WERI-Rb-1 (cell line): ENCODE data around the gene GJB2.

Experiments
- DNase-seq: peaks from one replicate; pipeline ENCODE4 v3.0.0-alpha.2; 2020
- H3K27ac ChIP-seq: fragments of 250-450 bp; sonication (Bioruptor Pico); 2 replicates; pipeline ENCODE4 v1.5.1; 2020; ENCODE audit warnings: mild to moderate bottlenecking, moderate library complexity
- H3K27me3 ChIP-seq: fragments of 250-450 bp; sonication (Bioruptor Pico); 2 replicates; pipeline ENCODE4 v1.5.1; 2021; ENCODE audit warnings: mild to moderate bottlenecking, low read depth, moderate library complexity; ENCODE audit not compliant: insufficient read depth, severe bottlenecking
- H3K36me3 ChIP-seq: fragments of 250-450 bp; sonication (Bioruptor Pico); 2 replicates; pipeline ENCODE4 v1.5.1; 2020; ENCODE audit warnings: mild to moderate bottlenecking, moderate library complexity
- H3K4me3 ChIP-seq: 2 replicates; pipeline ENCODE4 v1.5.1; 2011; ENCODE audit warnings: low read depth, mild to moderate bottlenecking, control low read depth, low read length
- H3K9me3 ChIP-seq: fragments of 250-450 bp; sonication (Bioruptor Pico); 2 replicates; pipeline ENCODE4 v1.5.1; 2021; ENCODE audit warnings: mild to moderate bottlenecking, moderate library complexity; ENCODE audit not compliant: severe bottlenecking
- TF ChIP-seq, protein P1 (sequence below): IDR thresholded peaks from 2 replicates; pipeline ENCODE4 v1.5.1; 2011; ENCODE audit warnings: low read depth, mild to moderate bottlenecking, control low read depth, inconsistent platforms, low read length

Gene GJB2

DNA sequence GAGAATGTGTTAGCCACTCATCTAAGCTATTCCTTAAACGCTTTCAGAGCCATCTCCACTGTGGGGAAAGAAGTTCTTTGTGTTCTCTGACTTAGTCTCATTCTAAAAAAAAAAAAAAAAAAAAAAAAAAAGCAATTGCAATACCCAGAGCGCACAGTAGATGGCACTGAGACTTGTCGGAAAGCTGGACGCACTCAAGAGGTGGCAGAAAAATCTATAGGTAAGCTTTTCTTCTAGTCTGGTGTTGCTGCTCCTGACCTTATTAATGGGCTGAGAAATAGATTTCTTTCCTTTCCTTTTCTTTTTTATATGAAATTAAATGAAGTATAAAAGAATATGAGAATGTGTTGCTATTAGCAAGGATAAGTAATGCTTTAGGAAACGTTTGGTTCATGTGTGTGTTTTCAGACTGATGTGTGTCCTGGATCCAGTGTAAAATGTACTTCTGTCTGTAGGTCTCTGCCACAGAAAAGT is 4.7 kb upstream of the GJB2 start:
- Histone ChIP-seq H3K9me3 (peaks cover 7% of the 10 kb centered on the region), H3K36me3 (no peaks in the 10 kb centered on the region), H3K27ac (no peak overlapping the region), H3K4me3 (no peak overlapping the region), H3K27me3 (peaks cover 81% of the 10 kb centered on the region)
- no peak for DNase-seq
- TF ChIP-seq, protein P1, sequence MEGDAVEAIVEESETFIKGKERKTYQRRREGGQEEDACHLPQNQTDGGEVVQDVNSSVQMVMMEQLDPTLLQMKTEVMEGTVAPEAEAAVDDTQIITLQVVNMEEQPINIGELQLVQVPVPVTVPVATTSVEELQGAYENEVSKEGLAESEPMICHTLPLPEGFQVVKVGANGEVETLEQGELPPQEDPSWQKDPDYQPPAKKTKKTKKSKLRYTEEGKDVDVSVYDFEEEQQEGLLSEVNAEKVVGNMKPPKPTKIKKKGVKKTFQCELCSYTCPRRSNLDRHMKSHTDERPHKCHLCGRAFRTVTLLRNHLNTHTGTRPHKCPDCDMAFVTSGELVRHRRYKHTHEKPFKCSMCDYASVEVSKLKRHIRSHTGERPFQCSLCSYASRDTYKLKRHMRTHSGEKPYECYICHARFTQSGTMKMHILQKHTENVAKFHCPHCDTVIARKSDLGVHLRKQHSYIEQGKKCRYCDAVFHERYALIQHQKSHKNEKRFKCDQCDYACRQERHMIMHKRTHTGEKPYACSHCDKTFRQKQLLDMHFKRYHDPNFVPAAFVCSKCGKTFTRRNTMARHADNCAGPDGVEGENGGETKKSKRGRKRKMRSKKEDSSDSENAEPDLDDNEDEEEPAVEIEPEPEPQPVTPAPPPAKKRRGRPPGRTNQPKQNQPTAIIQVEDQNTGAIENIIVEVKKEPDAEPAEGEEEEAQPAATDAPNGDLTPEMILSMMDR = peak; percentile 72

DNA sequence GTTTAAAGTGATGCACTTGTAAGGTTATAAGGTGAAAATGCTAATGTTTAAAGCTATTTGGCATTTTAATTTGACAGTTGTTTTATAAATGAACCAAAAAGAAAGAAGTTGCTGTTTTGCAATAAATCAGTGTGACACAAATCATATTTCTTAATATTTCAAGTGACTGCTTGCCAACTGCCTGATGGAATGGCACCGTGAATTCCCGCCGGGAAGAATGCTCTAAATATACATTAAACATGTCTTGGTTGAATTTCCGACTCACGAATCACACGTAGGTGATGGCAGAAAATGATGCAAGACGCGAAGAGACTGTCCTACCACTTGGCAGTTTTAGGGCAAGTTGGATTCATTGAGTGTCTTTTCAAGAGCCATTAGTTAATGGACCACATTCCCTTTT is 3.1 kb upstream of the GJB2 start:
- TF ChIP-seq, protein P1 = no peak
- DNase-seq = no peak
- Histone ChIP-seq H3K4me3 (no peak overlapping the region), H3K27ac (no peak overlapping the region), H3K27me3 (peaks cover 82% of the 10 kb centered on the region), H3K36me3 (no peaks in the 10 kb centered on the region), H3K9me3 (peaks cover 5% of the 10 kb centered on the region)

DNA sequence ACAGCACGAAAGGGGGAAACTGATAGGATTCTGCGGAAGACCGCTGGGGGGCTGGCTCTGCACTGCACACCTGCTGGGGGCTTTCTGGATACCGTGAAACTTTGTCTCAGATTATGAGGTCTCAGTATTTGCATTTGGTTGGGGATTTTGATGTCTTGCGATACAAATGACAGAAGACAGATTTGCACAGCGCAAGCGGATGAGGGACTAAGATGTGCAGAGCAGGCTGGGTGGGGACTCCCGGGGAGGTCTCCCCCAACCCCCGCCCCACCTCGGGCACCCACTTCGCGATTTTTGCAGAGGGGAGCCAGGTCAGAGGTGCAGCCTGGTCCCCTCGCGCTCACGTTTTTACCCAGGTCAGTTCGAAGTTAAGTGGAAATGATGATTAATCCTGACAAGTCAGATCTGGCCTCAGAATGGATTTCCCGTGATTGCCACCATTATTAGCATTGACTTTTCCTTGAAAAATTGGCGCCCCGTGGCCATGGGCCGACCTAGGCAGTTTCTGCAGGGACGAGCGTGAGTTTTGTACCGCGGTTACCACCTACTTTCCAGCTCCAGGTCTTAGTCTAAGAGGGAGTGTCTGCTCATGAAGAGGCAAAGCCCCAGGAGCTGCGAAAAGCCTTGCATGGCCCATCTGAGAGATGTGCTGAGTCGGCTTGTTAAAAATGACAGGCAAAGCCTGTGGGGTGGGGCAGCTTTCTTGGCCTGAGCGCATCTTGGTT is 1.3 kb upstream of the GJB2 start:
- Histone ChIP-seq H3K4me3 (no peak overlapping the region), H3K27me3 (peaks cover 89% of the 10 kb centered on the region), H3K9me3 (peaks cover 11% of the 10 kb centered on the region), H3K27ac (no peak overlapping the region), H3K36me3 (no peaks in the 10 kb centered on the region)
- TF ChIP-seq, protein P1 = no peak
- no peak for DNase-seq

DNA sequence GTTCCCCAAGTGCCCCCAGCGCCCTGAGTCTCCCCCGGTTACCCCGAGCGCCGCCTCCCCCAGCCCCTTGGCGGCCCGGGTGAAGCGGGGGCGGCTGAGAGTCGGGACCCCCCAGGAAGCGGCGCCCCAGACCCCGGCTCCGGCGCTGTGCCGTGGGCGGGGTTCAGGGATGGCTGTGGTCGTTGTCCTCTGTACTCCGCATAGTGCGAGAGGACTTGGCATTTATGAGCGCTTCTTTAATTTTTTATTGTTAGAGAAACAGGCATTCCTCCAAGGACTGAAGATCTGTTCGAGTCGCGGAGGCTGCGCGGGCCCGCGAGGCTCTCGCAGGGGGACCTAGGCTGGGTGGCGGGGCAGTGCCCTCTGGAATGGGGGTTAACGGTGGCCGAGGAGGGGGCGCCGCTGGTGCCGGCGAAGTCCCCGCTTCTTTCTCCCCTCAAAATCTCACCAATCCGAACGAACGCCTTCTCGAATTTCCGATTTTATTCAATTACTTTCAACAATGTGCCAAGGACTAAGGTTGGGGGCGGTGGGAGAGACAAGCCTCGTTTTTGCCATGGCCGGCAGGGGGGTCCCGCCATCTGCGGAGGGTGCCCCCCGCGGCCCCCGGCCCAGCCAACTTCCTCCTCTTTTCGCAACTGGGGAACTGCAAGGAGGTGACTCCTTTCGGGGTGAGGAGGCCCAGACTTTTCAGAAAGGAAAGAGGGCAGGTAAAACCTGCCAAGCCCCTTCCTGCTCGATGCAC is 596 bp upstream of the GJB2 start:
- Histone ChIP-seq H3K4me3 (peak overlapping the region; percentile 27), H3K27me3 (peaks cover 96% of the 10 kb centered on the region), H3K36me3 (no peaks in the 10 kb centered on the region), H3K27ac (no peak overlapping the region), H3K9me3 (peaks cover 11% of the 10 kb centered on the region)
- TF ChIP-seq, protein P1 = no peak
- no peak for DNase-seq

DNA sequence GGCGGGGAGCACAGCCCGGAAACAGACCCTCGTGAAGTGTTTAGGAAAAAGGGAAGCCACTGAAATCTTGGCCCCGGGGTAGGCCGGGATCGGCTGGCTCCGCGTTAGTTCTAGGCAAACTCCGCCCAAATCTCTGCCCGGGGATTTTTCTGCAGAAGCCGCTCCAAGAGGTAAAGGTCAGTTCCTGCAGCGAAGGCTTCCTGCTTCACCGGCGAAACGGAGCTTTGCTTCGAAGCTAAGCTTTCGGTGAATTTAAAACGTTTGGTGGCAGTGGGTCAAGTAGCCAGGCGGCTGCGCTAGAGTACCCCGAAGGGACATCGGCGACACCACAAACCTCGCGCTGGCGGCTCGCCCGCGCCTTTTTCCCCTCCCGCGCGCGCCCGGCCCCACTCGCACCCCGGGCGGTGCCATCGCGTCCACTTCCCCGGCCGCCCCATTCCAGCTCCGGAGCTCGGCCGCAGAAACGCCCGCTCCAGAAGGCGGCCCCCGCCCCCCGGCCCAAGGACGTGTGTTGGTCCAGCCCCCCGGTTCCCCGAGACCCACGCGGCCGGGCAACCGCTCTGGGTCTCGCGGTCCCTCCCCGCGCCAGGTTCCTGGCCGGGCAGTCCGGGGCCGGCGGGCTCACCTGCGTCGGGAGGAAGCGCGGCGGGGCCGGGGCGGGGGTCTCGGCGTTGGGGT is 441 bp downstream of the GJB2 start:
- Histone ChIP-seq H3K27me3 (peaks cover 98% of the 10 kb centered on the region), H3K9me3 (peaks cover 11% of the 10 kb centered on the region), H3K4me3 (peak overlapping the region; percentile 27), H3K36me3 (no peaks in the 10 kb centered on the region), H3K27ac (no peak overlapping the region)
- DNase-seq = no peak
- TF ChIP-seq, protein P1 = no peak
